Measurements from ENCODE around the gene BTN1A1. TPM values are rescaled to one million over a fixed set of nuclear protein-coding genes. Genes with fewer than 3 reads are reported as not detected.

Gene BTN1A1
- total and polyA plus RNA-seq, 10 of the 15 experiments (the other 5 are each of a cell fraction or from before 2014, with no cell fraction given): 0.05 to 2.2 (median 0.87) TPM

GRCh38 chr6:26514984-26515383, 14.9 kb downstream of the BTN1A1 start (continued):
- TF ChIP-seq, protein P1, sequence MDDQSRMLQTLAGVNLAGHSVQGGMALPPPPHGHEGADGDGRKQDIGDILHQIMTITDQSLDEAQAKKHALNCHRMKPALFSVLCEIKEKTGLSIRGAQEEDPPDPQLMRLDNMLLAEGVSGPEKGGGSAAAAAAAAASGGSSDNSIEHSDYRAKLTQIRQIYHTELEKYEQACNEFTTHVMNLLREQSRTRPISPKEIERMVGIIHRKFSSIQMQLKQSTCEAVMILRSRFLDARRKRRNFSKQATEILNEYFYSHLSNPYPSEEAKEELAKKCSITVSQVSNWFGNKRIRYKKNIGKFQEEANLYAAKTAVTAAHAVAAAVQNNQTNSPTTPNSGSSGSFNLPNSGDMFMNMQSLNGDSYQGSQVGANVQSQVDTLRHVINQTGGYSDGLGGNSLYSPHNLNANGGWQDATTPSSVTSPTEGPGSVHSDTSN (IDR thresholded peaks at IDR 0.05; ENCODE audit: insufficient replicate concordance, low read depth, low read length): no peak
- TF ChIP-seq IKZF1 (conservative IDR thresholded peaks at IDR 0.05): no peak
- TF ChIP-seq SUPT20H (IDR thresholded peaks at IDR 0.05; ENCODE audit: borderline replicate concordance, control insufficient read depth, low read depth, low read length): no peak
- no peak for TF ChIP-seq KLF5 (IDR thresholded peaks at IDR 0.05; ENCODE audit: partially characterized antibody)
- TF ChIP-seq ZNF384 (IDR thresholded peaks at IDR 0.05; ENCODE audit: borderline replicate concordance, low read depth, low read length): no peak
- no peak for TF ChIP-seq SMAD5 (IDR thresholded peaks at IDR 0.05; ENCODE audit: low read depth)
- no peak for TF ChIP-seq RFX5 (IDR thresholded peaks at IDR 0.05; ENCODE audit: low read depth, low read length)

GRCh38 chr6:26516481-26517427, 16.7 kb downstream of the BTN1A1 start:
- POLR2A ChIA-PET: interaction anchor here (0.7 to 0.8 kb wide), 2 partner anchors 13 to 130 kb away, joined by 3 to 6 read pairs; no protein-coding TSS in a partner anchor
- no peak for ATAC-seq
- H3K79me2 ChIP-seq (ENCODE audit: control insufficient read depth, insufficient read depth, low read length): no peaks in the 10 kb centered on the region

More at GRCh38 chr6:26516481-26517427, 16.7 kb downstream of the BTN1A1 start:
- SMC1A ChIA-PET (ENCODE audit: uncharacterized antibody, unreplicated experiment): interaction anchor here (0.8 to 1.8 kb wide), 3 partner anchors 13 to 55 kb away, joined by 3 to 8 read pairs (median 3); no protein-coding TSS in a partner anchor
- RAD21 ChIA-PET (ENCODE audit: unreplicated experiment): no interaction called here
- Histone ChIP-seq H3K9me3 (replicated peaks; ENCODE audit: control insufficient read depth, insufficient read depth, low read length) (no peaks in the 10 kb centered on the region), H3K27ac (ENCODE audit: control insufficient read depth, insufficient read depth) (no peak overlapping the region), H3K27me3 (replicated peaks in 1 of 2; ENCODE audit: control insufficient read depth in 2 of 2, insufficient read depth in 2 of 2, low read length in 1 of 2) (no peaks in the 10 kb centered on the region), H3K4me2 (ENCODE audit: control insufficient read depth, insufficient read depth) (no peak overlapping the region), H4K20me1 (ENCODE audit: control insufficient read depth, insufficient read depth) (no peaks in the 10 kb centered on the region), H3K9ac (ENCODE audit: control insufficient read depth, insufficient read depth, low read length) (no peak overlapping the region), H3K4me1 (ENCODE audit: control insufficient read depth, insufficient read depth, low read length) (peaks cover 6% of the 10 kb centered on the region), H2AFZ (ENCODE audit: control insufficient read depth, low read depth, low read length) (no peak overlapping the region), H3K36me3 (ENCODE audit: control insufficient read depth in 2 of 2, insufficient read depth in 2 of 2, low read length in 1 of 2) (no peaks in the 10 kb centered on the region), H3K4me3 (no peak overlapping the region)
- BruUV-seq (replicated peaks): no TSS peak
- 95% methylated on average over 9 of the region's 9 CpGs for WGBS (ENCODE audit: insufficient coverage, insufficient replicate concordance, low lambda C conversion rate, missing lambda C conversion rate)
- FAIRE-seq (no peak), DNase-seq (ENCODE audit: low read depth, low spot score) (no peak)
- TF ChIP-seq IKZF2 (IDR thresholded peaks at IDR 0.05) (no peak), RBBP5 (conservative IDR thresholded peaks at IDR 0.05) (no peak), NFXL1 (IDR thresholded peaks at IDR 0.05; ENCODE audit: borderline replicate concordance) (no peak), CEBPZ (IDR thresholded peaks at IDR 0.05; ENCODE audit: low read depth, low read length) (no peak), CHD4 (IDR thresholded peaks at IDR 0.05) (no peak), CTCF (IDR thresholded peaks at IDR 0.05 in 2 of 3, conservative IDR thresholded peaks at IDR 0.05 in 1 of 3; ENCODE audit: control insufficient read depth in 2 of 3, extremely low read depth in 1 of 3, insufficient read depth in 1 of 3, low read depth in 3 of 3, low read length in 3 of 3) (no peak)
- intact Hi-C loops (cut with micrococcal nuclease; ENCODE audit: unreplicated experiment): no loop called here
- CTCF ChIA-PET: no interaction called here
- in situ Hi-C loops (cut with MboI): no loop called here

Data from GM12878 (cell line).